Ascending aorta (tissue), 2 donors: ENCODE results near the gene ITGA5. TPM values are rescaled to one million over a fixed set of nuclear protein-coding genes. Genes with fewer than 3 reads are reported as not detected.

Source experiments
- DNase-seq, 2 donors: peaks; one replicate each; pipeline ENCODE4 v3.0.0-alpha.2; 2019; ENCODE audit warnings: low spot score in 2 of 2
- H3K27ac ChIP-seq, 2 donors: fragments of 200-600 bp; sonication (generic); one replicate each; pipeline ENCODE4 v1.5.1; 2016 to 2017; ENCODE audit warnings: mild to moderate bottlenecking in 1 of 2
- H3K27me3 ChIP-seq: fragments of 200-600 bp; sonication (generic); one replicate; pipeline ENCODE4 v1.5.1; 2017
- H3K36me3 ChIP-seq, 2 donors: fragments of 200-600 bp; sonication (generic); one replicate each; pipeline ENCODE4 v1.5.1; 2016
- H3K4me1 ChIP-seq, 2 donors: fragments of 200-600 bp; sonication (generic); one replicate each; pipeline ENCODE4 v1.5.1; 2016 to 2017; ENCODE audit warnings: mild to moderate bottlenecking in 1 of 2
- H3K4me3 ChIP-seq, 2 donors: fragments of 200-600 bp; sonication (generic); one replicate each; pipeline ENCODE4 v1.5.1; 2016 to 2017; ENCODE audit warnings: mild to moderate bottlenecking in 1 of 2
- H3K9me3 ChIP-seq, 2 donors: fragments of 200-600 bp; sonication (generic); one replicate each; pipeline ENCODE4 v1.5.1; 2016
- CTCF ChIP-seq, 3 experiments: fragments of 200-600 bp in 2 of 3; fragments of 450-650 bp in 1 of 3; sonication (generic) in 2 of 3; IDR thresholded peaks; one replicate each; pipeline ENCODE4 v1.5.1; 2016 to 2019; ENCODE audit warnings: antibody characterized with exemption in 3 of 3, mild to moderate bottlenecking in 1 of 3, moderate library complexity in 1 of 3
- intact Hi-C: fragments of 100-400 bp; cut with DNase I; formaldehyde crosslinking; loops from one replicate; pipeline ENCODE4 v1.15.1; 2023
- total RNA-seq: library from RNA; depleted of rRNA; stranded (reverse); fragments of >200 nt; gene quantifications from one replicate; pipeline ENCODE4 v1.1.0, GENCODE V29; 2016

Gene ITGA5
- total RNA-seq, 1 donor from 2014 or later = 973 TPM

- Histone ChIP-seq H3K4me3 (no peak overlapping the region), H3K4me1 (peaks cover 0 to 7% of the 10 kb centered on the region in 2 donors), H3K36me3 (no peaks in the 10 kb centered on the region), H3K9me3 (no peaks in the 10 kb centered on the region), H3K27me3 (no peaks in the 10 kb centered on the region), H3K27ac (peak overlapping the region in 1 of 2 donors; percentile 67)
- intact Hi-C loops = loop anchor here (2.0 to 10.0 kb wide), 2 partner anchors 68 to 1406 kb away; partner anchors contain the start of gene MMP19
- TF ChIP-seq CTCF (IDR thresholded peaks at IDR 0.05) = no peak
- DNase-seq = no peak
Measured at GRCh38 chr12:54438517-54438916, 19.5 kb upstream of the ITGA5 start.

- no peak overlapping the region for H3K4me3 ChIP-seq
- H3K27me3 ChIP-seq = no peaks in the 10 kb centered on the region
- H3K27ac ChIP-seq = no peak overlapping the region
- H3K9me3 ChIP-seq = no peaks in the 10 kb centered on the region
- intact Hi-C loops = loop anchor here (2.0 to 10.0 kb wide), 2 partner anchors 67 to 1407 kb away; partner anchors contain the start of gene MMP19
- no peaks in the 10 kb centered on the region for H3K36me3 ChIP-seq
- no peak for TF ChIP-seq CTCF (IDR thresholded peaks at IDR 0.05)
- DNase-seq = no peak
- H3K4me1 ChIP-seq = peaks cover 0 to 9% of the 10 kb centered on the region in 2 donors
Measured at GRCh38 chr12:54437697-54438096, 18.6 kb upstream of the ITGA5 start.

GRCh38 chr12:54437243-54437642 is 18.2 kb upstream of the ITGA5 start:
- Histone ChIP-seq H3K9me3 (no peaks in the 10 kb centered on the region), H3K4me1 (peaks cover 0 to 10% of the 10 kb centered on the region in 2 donors), H3K36me3 (no peaks in the 10 kb centered on the region), H3K4me3 (no peak overlapping the region), H3K27me3 (no peaks in the 10 kb centered on the region), H3K27ac (no peak overlapping the region)
- DNase-seq = no peak
- TF ChIP-seq CTCF (IDR thresholded peaks at IDR 0.05) = no peak
- intact Hi-C loops = loop anchor here (10.0 kb wide), 1 partner anchor 1408 kb away; the partner anchor contains the start of gene MMP19

- Histone ChIP-seq H3K27ac (peak overlapping the region; percentile 72 to 97), H3K4me3 (peak overlapping the region in 1 of 2 donors; percentile 7), H3K4me1 (peaks cover 18 to 45% of the 10 kb centered on the region in 2 donors), H3K36me3 (no peaks in the 10 kb centered on the region), H3K9me3 (no peaks in the 10 kb centered on the region), H3K27me3 (no peaks in the 10 kb centered on the region)
- no peak for DNase-seq
- intact Hi-C loops = loop anchor here (1.0 to 10.0 kb wide), 2 partner anchors 13 to 1412 kb away; partner anchors contain the start of genes ITGA5 and MMP19
- TF ChIP-seq CTCF (IDR thresholded peaks at IDR 0.05) = no peak
Measured at GRCh38 chr12:54432815-54433164, 13.7 kb upstream of the ITGA5 start.

GRCh38 chr12:54431911-54432814 is 13.1 kb upstream of the ITGA5 start:
- intact Hi-C loops = loop anchor here (1.0 to 10.0 kb wide), 2 partner anchors 13 to 1413 kb away; partner anchors contain the start of genes ITGA5 and MMP19
- TF ChIP-seq CTCF (IDR thresholded peaks at IDR 0.05) = no peak
- no peaks in the 10 kb centered on the region for H3K36me3 ChIP-seq
- no peaks in the 10 kb centered on the region for H3K27me3 ChIP-seq
- H3K4me1 ChIP-seq = peaks cover 23 to 51% of the 10 kb centered on the region in 2 donors
- H3K27ac ChIP-seq = peak overlapping the region; percentile 97
- DNase-seq = peak; percentile 79 to 96
- peak overlapping the region in 1 of 2 donors; percentile 36 for H3K4me3 ChIP-seq
- H3K9me3 ChIP-seq = no peaks in the 10 kb centered on the region
